Measurements from ENCODE around the gene ZNF879. TPM values are rescaled to one million over a fixed set of nuclear protein-coding genes. Genes with fewer than 3 reads are reported as not detected.

Gene ZNF879
- total RNA-seq, 1 donor from 2014 or later, result 5.9 TPM

DNA sequence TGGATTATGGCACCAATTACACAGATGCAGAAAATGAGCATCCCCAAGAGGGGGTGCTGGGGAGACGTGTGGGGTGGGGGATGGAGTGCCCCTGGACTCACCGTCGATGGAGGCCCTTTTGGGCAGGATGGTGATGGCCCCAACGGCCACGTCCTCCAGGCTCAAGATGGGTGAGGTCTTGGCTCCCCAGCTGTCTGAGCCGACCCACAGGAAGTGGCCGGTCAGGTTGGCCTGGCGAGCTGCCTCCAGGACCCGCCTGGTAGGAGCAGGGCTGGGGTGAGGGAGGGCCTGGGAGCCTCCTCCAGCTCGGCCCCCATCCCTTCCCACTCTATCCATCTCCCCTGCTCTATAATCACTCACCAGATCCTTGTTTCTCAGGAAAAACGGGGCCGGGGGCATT is 33.1 kb upstream of the ZNF879 start:
- Histone ChIP-seq H3K27me3 (no peaks in the 10 kb centered on the region), H3K9me3 (peaks cover 12% of the 10 kb centered on the region), H3K4me3 (no peak overlapping the region), H3K36me3 (no peaks in the 10 kb centered on the region), H3K27ac (no peak overlapping the region), H3K4me1 (no peaks in the 10 kb centered on the region)
- intact Hi-C loops (cut with DNase I), result no loop called here
- TF ChIP-seq POLR2AphosphoS5 (IDR thresholded peaks at IDR 0.05; ENCODE audit: insufficient read depth in 1 of 2, low read depth in 1 of 2) (no peak), POLR2A (IDR thresholded peaks at IDR 0.05) (no peak)
- TF ChIP-seq, protein P1, sequence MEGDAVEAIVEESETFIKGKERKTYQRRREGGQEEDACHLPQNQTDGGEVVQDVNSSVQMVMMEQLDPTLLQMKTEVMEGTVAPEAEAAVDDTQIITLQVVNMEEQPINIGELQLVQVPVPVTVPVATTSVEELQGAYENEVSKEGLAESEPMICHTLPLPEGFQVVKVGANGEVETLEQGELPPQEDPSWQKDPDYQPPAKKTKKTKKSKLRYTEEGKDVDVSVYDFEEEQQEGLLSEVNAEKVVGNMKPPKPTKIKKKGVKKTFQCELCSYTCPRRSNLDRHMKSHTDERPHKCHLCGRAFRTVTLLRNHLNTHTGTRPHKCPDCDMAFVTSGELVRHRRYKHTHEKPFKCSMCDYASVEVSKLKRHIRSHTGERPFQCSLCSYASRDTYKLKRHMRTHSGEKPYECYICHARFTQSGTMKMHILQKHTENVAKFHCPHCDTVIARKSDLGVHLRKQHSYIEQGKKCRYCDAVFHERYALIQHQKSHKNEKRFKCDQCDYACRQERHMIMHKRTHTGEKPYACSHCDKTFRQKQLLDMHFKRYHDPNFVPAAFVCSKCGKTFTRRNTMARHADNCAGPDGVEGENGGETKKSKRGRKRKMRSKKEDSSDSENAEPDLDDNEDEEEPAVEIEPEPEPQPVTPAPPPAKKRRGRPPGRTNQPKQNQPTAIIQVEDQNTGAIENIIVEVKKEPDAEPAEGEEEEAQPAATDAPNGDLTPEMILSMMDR (IDR thresholded peaks at IDR 0.05), result no peak
- no peak for DNase-seq (ENCODE audit: extremely low spot score in 2 of 2)

DNA sequence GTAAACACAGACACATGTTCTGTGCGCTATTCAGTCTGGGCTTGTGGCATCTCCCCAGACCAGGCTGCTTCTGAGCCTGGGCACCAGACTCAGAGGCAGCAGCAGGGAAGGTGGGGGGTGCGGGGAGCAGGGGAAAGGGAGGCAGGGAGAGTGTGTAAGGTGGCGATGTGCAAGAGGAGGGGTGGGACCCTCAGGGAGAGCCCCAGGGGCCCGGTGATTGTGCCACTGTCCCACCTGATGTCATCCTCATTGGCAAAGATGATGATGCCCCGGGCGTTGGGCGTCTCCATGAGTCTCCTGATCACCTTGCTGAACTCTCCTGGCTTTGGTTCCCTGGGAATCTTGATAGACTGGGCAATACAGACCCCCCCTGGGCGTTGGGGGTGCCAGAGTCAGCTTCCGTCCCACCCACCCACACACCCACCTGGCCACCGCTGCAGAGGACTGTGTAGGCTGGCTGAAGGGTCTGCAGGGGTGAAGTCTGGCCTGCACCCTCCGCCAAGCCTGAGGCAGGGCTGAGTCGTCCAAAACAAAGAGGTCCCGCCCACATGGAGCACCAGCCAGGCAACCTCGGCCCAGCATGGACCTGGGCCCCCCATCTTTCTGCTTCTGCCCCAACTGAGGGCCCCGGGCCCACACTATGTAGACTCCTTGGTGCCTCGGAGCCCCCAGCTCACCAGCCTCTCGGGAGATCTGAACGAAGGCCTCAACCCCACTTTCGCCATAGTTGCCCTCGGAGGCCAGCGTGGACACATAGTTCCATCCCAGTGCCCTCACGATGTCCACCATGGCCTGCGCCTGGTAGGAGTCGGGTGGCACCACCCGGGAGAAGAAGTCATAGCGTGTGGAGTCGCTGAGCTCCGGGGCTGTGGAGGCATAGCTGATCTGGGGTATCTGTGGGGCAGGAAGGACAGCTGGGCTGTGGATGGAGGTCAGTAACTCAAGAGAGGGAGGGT is 32.1 kb upstream of the ZNF879 start:
- TF ChIP-seq POLR2AphosphoS5 (IDR thresholded peaks at IDR 0.05; ENCODE audit: insufficient read depth in 1 of 2, low read depth in 1 of 2) (no peak), POLR2A (IDR thresholded peaks at IDR 0.05) (no peak)
- TF ChIP-seq, protein P1 (IDR thresholded peaks at IDR 0.05), result no peak
- H3K27me3 ChIP-seq, result no peaks in the 10 kb centered on the region
- peak in 1 of 2 donors; percentile 54 for DNase-seq (ENCODE audit: extremely low spot score in 2 of 2)
- H3K27ac ChIP-seq, result no peak overlapping the region
- no peaks in the 10 kb centered on the region for H3K36me3 ChIP-seq
- intact Hi-C loops (cut with DNase I), result no loop called here
- H3K4me3 ChIP-seq, result no peak overlapping the region
- H3K9me3 ChIP-seq, result peaks cover 4% of the 10 kb centered on the region
- no peaks in the 10 kb centered on the region for H3K4me1 ChIP-seq

DNA sequence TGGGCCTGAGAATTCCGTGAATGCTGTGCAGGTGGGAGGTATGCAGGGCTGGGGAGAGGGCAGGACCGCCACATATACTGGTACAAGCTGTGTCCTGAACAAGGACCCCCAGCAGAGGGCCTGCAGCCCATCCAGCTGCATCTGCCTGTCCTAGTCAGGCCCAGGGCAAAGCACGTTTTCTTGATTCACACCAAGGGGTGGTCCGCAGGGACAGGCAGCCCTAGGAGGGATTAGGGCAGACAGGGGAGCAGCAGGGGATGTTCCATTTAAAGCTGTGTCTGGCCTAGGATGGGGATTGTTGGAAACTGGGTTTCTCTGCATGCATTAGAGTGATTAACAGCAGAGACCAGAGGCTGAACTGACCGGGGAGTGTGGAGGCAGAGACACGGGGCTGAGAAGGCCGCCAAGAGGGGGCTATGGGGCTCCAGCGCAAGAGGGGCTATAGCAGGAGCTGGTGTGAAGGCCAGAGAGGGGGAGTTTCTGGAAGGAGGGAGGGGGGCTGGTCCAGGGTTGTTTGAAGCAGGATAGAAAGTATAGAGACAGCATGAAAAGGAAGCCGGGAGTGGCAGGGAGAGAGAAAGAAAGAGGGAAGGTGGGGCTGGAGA is 31.2 kb upstream of the ZNF879 start:
- no peaks in the 10 kb centered on the region for H3K4me1 ChIP-seq
- H3K4me3 ChIP-seq, result no peak overlapping the region
- no peak overlapping the region for H3K27ac ChIP-seq
- intact Hi-C loops (cut with DNase I), result no loop called here
- DNase-seq (ENCODE audit: extremely low spot score in 2 of 2), result peak in 1 of 2 donors; percentile 13
- H3K9me3 ChIP-seq, result no peaks in the 10 kb centered on the region
- TF ChIP-seq POLR2AphosphoS5 (IDR thresholded peaks at IDR 0.05; ENCODE audit: insufficient read depth in 1 of 2, low read depth in 1 of 2) (no peak), POLR2A (IDR thresholded peaks at IDR 0.05) (no peak)
- TF ChIP-seq, protein P1 (IDR thresholded peaks at IDR 0.05), result no peak
- no peaks in the 10 kb centered on the region for H3K27me3 ChIP-seq
- H3K36me3 ChIP-seq, result no peaks in the 10 kb centered on the region

DNA sequence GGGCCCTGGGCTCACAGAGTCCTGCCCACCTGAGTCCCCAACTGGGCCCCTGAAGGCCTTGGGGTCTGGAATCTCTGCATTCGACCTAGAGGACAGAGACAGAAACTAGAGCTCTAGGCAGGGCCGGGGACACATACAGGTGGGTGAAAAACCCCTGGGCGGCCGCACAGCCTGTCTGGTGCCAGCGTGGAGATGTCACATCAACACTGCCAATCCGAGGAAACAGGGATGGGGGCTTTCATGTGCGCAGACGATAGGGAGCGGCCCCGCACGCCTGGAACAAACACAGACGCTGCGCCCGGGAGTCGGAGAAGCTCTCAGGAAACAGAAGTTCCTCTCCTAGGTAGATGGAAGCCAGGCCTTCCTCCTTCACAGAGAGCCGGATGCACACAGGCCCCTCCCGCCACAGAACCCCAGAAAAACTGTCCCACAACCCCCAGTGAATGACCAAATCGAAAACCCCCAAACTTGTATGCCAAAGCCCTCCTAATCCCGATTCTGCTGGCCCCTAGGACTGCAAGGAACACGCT is 30.3 kb upstream of the ZNF879 start:
- DNase-seq (ENCODE audit: extremely low spot score in 2 of 2), result peak in 1 of 2 donors; percentile 54
- Histone ChIP-seq H3K27ac (no peak overlapping the region), H3K4me3 (no peak overlapping the region), H3K4me1 (no peaks in the 10 kb centered on the region), H3K27me3 (no peaks in the 10 kb centered on the region), H3K9me3 (no peaks in the 10 kb centered on the region), H3K36me3 (no peaks in the 10 kb centered on the region)
- TF ChIP-seq, protein P1 (IDR thresholded peaks at IDR 0.05), result no peak
- TF ChIP-seq POLR2AphosphoS5 (IDR thresholded peaks at IDR 0.05; ENCODE audit: insufficient read depth in 1 of 2, low read depth in 1 of 2) (no peak), POLR2A (IDR thresholded peaks at IDR 0.05) (no peak)
- intact Hi-C loops (cut with DNase I), result no loop called here

Measured in vagina (tissue), 2 donors.